ENCODE data around the gene PTPRG. TPM values are rescaled to one million over a fixed set of nuclear protein-coding genes. Genes with fewer than 3 reads are reported as not detected.

Gene PTPRG
- total RNA-seq, 4 donors from 2014 or later, result 11.0 to 18.5 (median 14.9) TPM

DNA sequence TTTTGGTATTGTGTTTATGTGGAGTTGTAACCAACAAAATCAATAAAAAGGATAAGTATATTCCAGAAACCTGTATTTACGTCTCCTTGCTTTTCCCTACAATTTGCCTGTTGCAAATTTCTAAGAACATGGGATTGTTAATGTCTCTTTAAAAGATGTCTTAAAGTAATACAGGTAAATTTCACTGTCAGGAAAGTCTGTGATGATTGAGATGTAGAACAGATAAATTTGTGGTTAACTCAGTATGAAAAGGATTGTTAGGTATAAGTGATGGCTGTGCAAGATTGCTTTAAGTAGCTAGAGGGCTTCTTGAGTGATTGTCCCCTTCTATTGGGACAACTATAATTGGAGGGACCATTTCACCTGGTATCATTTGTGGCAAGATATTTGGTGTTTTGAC lies 6.8 kb downstream of the PTPRG start:
- no peak overlapping the region for H3K27ac ChIP-seq
- H3K27me3 ChIP-seq, result peaks cover 9% of the 10 kb centered on the region
- H3K4me3 ChIP-seq, result no peak overlapping the region
- H3K4me1 ChIP-seq, result peaks cover 6% of the 10 kb centered on the region
- H3K36me3 ChIP-seq, result no peaks in the 10 kb centered on the region
- no peak for DNase-seq (ENCODE audit: low spot score in 2 of 2)
- no peaks in the 10 kb centered on the region for H3K9me3 ChIP-seq
- no peak for TF ChIP-seq EP300 (IDR thresholded peaks at IDR 0.05)
- TF ChIP-seq POLR2AphosphoS5 (IDR thresholded peaks at IDR 0.05), result no peak
- TF ChIP-seq, protein P1, sequence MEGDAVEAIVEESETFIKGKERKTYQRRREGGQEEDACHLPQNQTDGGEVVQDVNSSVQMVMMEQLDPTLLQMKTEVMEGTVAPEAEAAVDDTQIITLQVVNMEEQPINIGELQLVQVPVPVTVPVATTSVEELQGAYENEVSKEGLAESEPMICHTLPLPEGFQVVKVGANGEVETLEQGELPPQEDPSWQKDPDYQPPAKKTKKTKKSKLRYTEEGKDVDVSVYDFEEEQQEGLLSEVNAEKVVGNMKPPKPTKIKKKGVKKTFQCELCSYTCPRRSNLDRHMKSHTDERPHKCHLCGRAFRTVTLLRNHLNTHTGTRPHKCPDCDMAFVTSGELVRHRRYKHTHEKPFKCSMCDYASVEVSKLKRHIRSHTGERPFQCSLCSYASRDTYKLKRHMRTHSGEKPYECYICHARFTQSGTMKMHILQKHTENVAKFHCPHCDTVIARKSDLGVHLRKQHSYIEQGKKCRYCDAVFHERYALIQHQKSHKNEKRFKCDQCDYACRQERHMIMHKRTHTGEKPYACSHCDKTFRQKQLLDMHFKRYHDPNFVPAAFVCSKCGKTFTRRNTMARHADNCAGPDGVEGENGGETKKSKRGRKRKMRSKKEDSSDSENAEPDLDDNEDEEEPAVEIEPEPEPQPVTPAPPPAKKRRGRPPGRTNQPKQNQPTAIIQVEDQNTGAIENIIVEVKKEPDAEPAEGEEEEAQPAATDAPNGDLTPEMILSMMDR (IDR thresholded peaks at IDR 0.05), result no peak
- 98% methylated on average over 1 of the region's 1 CpG for WGBS

DNA sequence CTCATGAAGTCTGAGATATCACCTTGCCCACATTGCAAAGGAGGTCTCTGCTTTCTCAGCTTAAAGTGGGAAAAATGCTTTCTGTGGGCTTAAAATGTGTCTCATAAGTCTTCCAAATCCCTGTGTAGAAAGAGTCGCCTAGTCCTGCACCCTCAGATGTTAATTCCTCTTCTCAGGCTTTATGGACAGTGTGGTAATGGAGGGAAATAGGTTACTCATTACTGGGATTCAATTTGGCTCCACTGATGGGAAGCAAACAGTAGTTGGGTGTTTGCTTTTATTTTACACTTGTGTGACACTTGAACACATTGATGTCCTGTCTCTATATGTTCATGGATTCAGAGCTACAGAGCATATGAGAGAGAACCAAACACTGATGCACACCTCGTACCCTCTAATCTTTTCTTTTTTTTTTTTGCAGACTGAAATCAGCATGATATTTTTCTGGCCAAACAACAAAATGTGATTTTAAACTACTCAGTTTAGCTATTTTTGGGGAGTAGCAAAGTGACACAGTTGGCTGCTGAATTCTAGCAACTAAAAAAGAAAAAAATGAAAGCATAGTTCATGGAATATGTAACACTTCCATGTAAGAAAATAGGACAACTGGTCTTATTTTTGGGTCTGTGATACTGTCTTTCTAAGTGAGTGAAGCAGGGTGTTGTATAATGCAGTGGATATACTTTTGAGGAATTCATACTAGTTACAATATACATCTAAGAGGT lies 8.6 kb downstream of the PTPRG start:
- Histone ChIP-seq H3K27me3 (no peaks in the 10 kb centered on the region), H3K27ac (no peak overlapping the region), H3K36me3 (no peaks in the 10 kb centered on the region), H3K4me1 (no peaks in the 10 kb centered on the region), H3K9me3 (no peaks in the 10 kb centered on the region), H3K4me3 (no peak overlapping the region)
- WGBS, result 81% methylated on average over 2 of the region's 2 CpGs
- TF ChIP-seq POLR2A (IDR thresholded peaks at IDR 0.05) (no peak), EP300 (IDR thresholded peaks at IDR 0.05) (no peak), POLR2AphosphoS5 (IDR thresholded peaks at IDR 0.05) (no peak)
- TF ChIP-seq, protein P1 (IDR thresholded peaks at IDR 0.05), result no peak
- no peak for DNase-seq (ENCODE audit: low spot score in 2 of 2)

DNA sequence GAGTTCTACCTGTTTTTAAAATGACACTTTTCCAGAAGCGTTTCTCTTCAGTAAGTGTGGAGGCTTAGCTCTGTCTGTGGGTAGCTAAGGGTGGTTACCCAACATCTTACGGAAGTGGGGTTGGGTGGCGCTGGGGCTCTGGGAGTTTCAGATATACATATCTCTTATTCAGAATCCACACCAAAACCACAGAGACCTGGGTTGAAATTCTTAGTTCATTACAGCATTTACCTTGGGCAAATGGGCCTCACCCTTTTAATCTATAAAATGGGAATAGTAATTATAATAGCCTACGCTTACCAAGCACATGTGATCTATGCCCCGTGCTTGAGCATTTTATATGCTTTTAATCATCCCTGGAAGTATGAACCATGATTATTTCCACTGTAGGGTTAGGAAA lies 9.4 kb downstream of the PTPRG start:
- no peak for DNase-seq (ENCODE audit: low spot score in 2 of 2)
- Histone ChIP-seq H3K9me3 (no peaks in the 10 kb centered on the region), H3K4me1 (no peaks in the 10 kb centered on the region), H3K27me3 (no peaks in the 10 kb centered on the region), H3K4me3 (no peak overlapping the region), H3K27ac (no peak overlapping the region), H3K36me3 (no peaks in the 10 kb centered on the region)
- no peak for TF ChIP-seq POLR2A (IDR thresholded peaks at IDR 0.05)
- TF ChIP-seq EP300 (IDR thresholded peaks at IDR 0.05), result no peak
- TF ChIP-seq, protein P1 (IDR thresholded peaks at IDR 0.05), result no peak
- WGBS, result 87% methylated on average over 5 of the region's 5 CpGs

DNA sequence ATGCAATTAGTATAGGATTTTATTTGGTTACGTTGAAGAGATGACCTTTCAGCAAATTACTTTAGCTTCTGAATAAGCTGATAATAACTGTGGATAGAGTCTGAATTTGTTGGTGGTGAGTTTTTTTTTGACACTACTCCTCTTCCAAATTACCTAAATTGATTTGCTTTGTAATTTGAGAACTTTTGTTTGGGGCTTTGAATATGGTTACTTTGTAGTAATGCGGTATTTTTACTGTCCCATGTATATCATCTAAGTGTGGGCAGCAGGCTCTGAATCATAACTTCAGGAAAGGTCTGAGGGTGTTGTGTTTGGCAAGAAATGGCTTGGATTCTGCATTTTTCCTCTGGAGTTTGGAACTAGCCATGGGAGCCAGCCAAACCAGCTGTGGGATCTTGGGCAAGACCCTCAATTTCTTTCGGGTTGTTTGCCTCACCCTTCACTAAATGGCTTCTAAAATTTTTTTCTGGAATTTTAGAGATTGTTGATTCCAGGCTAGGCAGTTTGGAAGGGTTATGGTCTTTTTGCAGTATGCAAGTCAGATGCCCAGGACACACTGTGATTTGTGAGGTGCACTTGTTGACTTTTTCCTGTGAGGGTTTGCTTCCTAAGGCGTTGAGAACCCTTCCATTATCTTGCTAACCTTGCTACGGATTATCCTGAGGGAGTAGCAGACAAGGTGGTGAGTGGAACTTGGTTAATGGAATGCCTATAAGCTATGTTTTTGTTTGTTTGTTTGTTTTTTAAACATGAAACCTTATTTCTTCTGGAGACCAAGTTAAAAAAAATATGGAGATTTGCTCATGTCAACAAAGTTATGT lies 10.4 kb downstream of the PTPRG start:
- Histone ChIP-seq H3K36me3 (no peaks in the 10 kb centered on the region), H3K9me3 (no peaks in the 10 kb centered on the region), H3K27ac (no peak overlapping the region), H3K4me3 (no peak overlapping the region), H3K27me3 (no peaks in the 10 kb centered on the region), H3K4me1 (no peaks in the 10 kb centered on the region)
- DNase-seq (ENCODE audit: low spot score in 2 of 2), result no peak
- TF ChIP-seq, protein P1 (IDR thresholded peaks at IDR 0.05), result no peak
- TF ChIP-seq POLR2A (IDR thresholded peaks at IDR 0.05) (no peak), POLR2AphosphoS5 (IDR thresholded peaks at IDR 0.05) (no peak), EP300 (IDR thresholded peaks at IDR 0.05) (no peak)
- 73% methylated on average over 5 of the region's 5 CpGs for WGBS

DNA sequence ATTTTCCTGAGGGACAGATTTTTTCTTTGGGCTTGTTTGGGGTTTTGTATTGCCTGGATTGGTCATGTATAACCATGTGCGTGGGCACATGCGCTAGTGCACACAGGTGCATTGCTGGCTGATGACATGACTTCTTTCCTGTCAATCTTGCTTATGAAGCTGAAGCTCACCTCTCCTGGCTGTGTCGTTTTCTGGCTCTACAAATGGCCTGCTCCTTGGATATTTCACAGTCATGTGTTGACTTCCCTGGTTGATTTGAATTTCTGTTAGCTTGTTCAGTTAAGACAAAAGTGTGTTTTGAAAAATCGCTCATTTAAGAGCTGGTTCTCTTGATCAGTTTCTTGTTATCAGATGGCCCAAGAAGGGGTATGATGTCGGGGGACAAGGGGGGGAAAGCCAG lies 11.5 kb downstream of the PTPRG start:
- 89% methylated on average over 5 of the region's 5 CpGs for WGBS
- Histone ChIP-seq H3K36me3 (no peaks in the 10 kb centered on the region), H3K27me3 (no peaks in the 10 kb centered on the region), H3K4me1 (no peaks in the 10 kb centered on the region), H3K27ac (no peak overlapping the region), H3K4me3 (no peak overlapping the region), H3K9me3 (no peaks in the 10 kb centered on the region)
- DNase-seq (ENCODE audit: low spot score in 2 of 2), result no peak
- TF ChIP-seq, protein P1 (IDR thresholded peaks at IDR 0.05), result no peak
- no peak for TF ChIP-seq POLR2AphosphoS5 (IDR thresholded peaks at IDR 0.05)
- TF ChIP-seq EP300 (IDR thresholded peaks at IDR 0.05), result no peak
- TF ChIP-seq POLR2A (IDR thresholded peaks at IDR 0.05), result no peak

Measured in suprapubic skin (tissue), 4 donors.